Chondrocyte (in vitro differentiated cells): ENCODE results near the gene SMIM17. TPM values are rescaled to one million over a fixed set of nuclear protein-coding genes. Genes with fewer than 3 reads are reported as not detected.

Experiments used
- DNase-seq: peaks from one replicate; pipeline ENCODE4 v3.0.0; 2021; ENCODE audit warnings: mixed read lengths, low spot score
- H3K27ac Mint-ChIP-seq: one replicate; pipeline ENCODE4 v1.8.0; 2021; ENCODE audit warnings: mild to moderate bottlenecking, moderate library complexity, mixed read lengths; ENCODE audit not compliant: unreplicated experiment
- H3K27me3 Mint-ChIP-seq: 2 replicates; pipeline ENCODE4 v1.8.0; 2021; ENCODE audit warnings: low read depth, mixed read lengths
- H3K36me3 Mint-ChIP-seq: 2 replicates; pipeline ENCODE4 v1.8.0; 2021; ENCODE audit warnings: low read depth, mixed read lengths
- H3K4me1 Mint-ChIP-seq: 2 replicates; pipeline ENCODE4 v1.8.0; 2021; ENCODE audit warnings: low read depth, mild to moderate bottlenecking, mixed read lengths
- H3K4me3 Mint-ChIP-seq: one replicate; pipeline ENCODE4 v1.8.0; 2021; ENCODE audit warnings: mild to moderate bottlenecking, moderate library complexity, mixed read lengths; ENCODE audit not compliant: unreplicated experiment
- H3K9me3 Mint-ChIP-seq: 2 replicates; pipeline ENCODE4 v1.8.0; 2021; ENCODE audit warnings: low read depth, mixed read lengths
- CTCF ChIP-seq: fragments of 200-600 bp; sonication (generic); IDR thresholded peaks from 2 replicates; pipeline ENCODE4 v1.5.0; 2021; ENCODE audit warnings: antibody characterized with exemption, mild to moderate bottlenecking, moderate library complexity
- long read RNA-seq: library from polyadenylated mRNA; stranded (forward); transcript quantifications from one replicate; pipeline ENCODE4 v2.0.0, GENCODE V29; 2021
- total RNA-seq: library from RNA; stranded (reverse); gene quantifications from 3 replicates; pipeline ENCODE4 v1.2.1, GENCODE V29; 2021

The SMIM17 gene
- total RNA-seq: 0.20 to 1.1 TPM (median 0.67 TPM) in 3 replicates
- long read RNA-seq, partial matches to known transcripts: 0 of 1 reads
- long read RNA-seq, other reads (novel, unspliced or antisense): 1 of 1 reads

- peaks cover 4% of the 10 kb centered on the region for H3K36me3 Mint-ChIP-seq
- no peaks in the 10 kb centered on the region for H3K27me3 Mint-ChIP-seq
- H3K27ac Mint-ChIP-seq: no peak within 1 kb of the TSS
- no peak for TF ChIP-seq CTCF
- H3K4me1 Mint-ChIP-seq: no peaks in the 10 kb centered on the region
- H3K9me3 Mint-ChIP-seq: peaks cover 50% of the 10 kb centered on the region
- no peak within 1 kb of the TSS for H3K4me3 Mint-ChIP-seq
- DNase-seq: no peak
These were observed at the start of gene SMIM17 for GRCh38 chr19:56642711-56643459. Gene SMIM17 (plus strand): TSS chr19:56643159. CDS start chr19:56645668, 2,509 bp downstream.

- Mint-ChIP-seq H3K9me3 (peaks cover 31% of the 10 kb centered on the region), H3K27ac (no peak overlapping the region)
- no peak for TF ChIP-seq CTCF
These were observed 48.5 kb upstream of the SMIM17 start for GRCh38 chr19:56594446-56594782.

GRCh38 chr19:56594783-56595547 lies 48.0 kb upstream of the SMIM17 start, which contains the start of gene ZNF71:
Gene ZNF71 (plus strand): TSS chr19:56595302. CDS start chr19:56601559, 6,257 bp downstream.
- Mint-ChIP-seq H3K4me1 (peaks cover 13% of the 10 kb centered on the region), H3K27me3 (no peaks in the 10 kb centered on the region), H3K36me3 (peaks cover 18% of the 10 kb centered on the region), H3K9me3 (peaks cover 31% of the 10 kb centered on the region), H3K4me3 (peak within 1 kb of the TSS; percentile 97), H3K27ac (peak within 1 kb of the TSS; percentile 89)
- TF ChIP-seq CTCF: no peak
- DNase-seq: peak; percentile 96

More at GRCh38 chr19:56594446-56594782, 48.5 kb upstream of the SMIM17 start:
- peak overlapping the region; percentile 97 for H3K4me3 Mint-ChIP-seq
- H3K27me3 Mint-ChIP-seq: no peaks in the 10 kb centered on the region
- H3K4me1 Mint-ChIP-seq: peaks cover 13% of the 10 kb centered on the region
- no peak for DNase-seq
- peaks cover 18% of the 10 kb centered on the region for H3K36me3 Mint-ChIP-seq

- TF ChIP-seq CTCF: no peak
- no peaks in the 10 kb centered on the region for H3K27me3 Mint-ChIP-seq
- peak overlapping the region; percentile 97 for H3K4me3 Mint-ChIP-seq
- H3K27ac Mint-ChIP-seq: peak overlapping the region; percentile 89
- peaks cover 32% of the 10 kb centered on the region for H3K9me3 Mint-ChIP-seq
- H3K4me1 Mint-ChIP-seq: peaks cover 13% of the 10 kb centered on the region
- H3K36me3 Mint-ChIP-seq: peaks cover 18% of the 10 kb centered on the region
- no peak for DNase-seq
These were observed 47.4 kb upstream of the SMIM17 start for GRCh38 chr19:56595548-56595899.

- Mint-ChIP-seq H3K4me3 (peak overlapping the region; percentile 97), H3K27me3 (no peaks in the 10 kb centered on the region), H3K27ac (no peak overlapping the region), H3K36me3 (peaks cover 22% of the 10 kb centered on the region), H3K9me3 (peaks cover 31% of the 10 kb centered on the region), H3K4me1 (peaks cover 13% of the 10 kb centered on the region)
- DNase-seq: no peak
- no peak for TF ChIP-seq CTCF
These were observed 46.3 kb upstream of the SMIM17 start for GRCh38 chr19:56596676-56597075.
